ENCODE data around the gene HSP90AA1.
"Not testable (repeated sequence)": the region's sequence is repeated elsewhere in the genome, so short reads cannot be mapped to it uniquely, and the experiment has no call there.

The HSP90AA1 gene

DNA sequence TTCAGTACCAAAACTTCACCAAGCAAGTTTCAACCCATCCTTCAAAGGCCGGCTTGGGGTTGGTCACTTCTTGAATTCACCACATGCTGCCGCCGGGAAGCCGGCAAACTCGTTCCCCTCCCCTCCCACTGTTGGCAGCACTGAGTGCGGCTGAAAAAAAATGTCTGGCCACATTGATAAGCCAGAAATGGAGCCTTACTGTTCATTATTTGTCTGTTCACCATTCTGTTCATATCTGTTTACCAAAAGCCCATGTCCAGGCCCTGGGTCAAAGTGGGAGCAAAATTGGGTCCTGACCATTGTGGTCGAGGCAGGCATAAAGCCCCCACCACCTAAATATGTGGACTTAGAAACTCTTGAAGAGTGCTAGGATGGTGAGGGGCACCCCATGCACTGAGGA lies 7.3 kb upstream of the HSP90AA1 start:
- DNase-seq (ENCODE audit: low read depth), result no peak

DNA sequence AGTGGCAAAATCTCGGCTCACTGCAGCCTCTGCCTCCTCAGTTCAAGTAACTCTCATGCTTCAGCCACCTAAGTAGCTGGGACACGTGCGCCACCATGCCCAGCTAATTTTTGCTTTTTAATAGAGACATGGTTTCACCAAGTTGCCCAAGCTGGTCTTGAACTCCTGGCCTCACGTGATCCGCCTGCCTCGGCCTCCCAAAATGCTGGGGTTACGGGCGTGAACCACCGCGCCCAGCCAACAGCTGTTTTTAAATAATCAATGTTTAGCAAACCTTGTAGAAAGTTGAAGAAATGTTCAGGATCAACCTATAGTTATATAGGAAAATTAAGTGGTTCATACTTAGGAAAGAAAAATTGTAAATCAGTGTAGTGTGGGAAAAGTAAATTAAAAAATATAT lies 6.0 kb upstream of the HSP90AA1 start:
- no peak for DNase-seq (ENCODE audit: low read depth)

DNA sequence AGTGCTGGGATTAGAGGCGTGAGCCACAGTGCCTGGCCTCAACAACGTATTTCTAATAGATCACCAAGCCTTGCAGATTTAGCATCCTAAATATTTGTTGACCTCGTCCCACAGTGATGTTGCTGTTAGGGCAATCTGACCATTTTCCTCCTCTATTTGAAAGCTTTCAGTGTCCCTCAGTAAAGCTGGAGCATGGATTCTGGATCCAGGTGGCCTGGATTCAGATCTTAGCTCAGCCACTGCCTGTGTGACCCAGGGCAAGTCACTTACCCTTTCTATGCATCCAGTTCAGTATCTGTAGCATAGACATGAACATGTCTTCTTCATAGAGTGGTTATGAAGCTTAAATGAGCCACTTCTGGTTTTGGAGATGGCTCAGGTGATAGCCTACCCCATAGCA lies 3.9 kb upstream of the HSP90AA1 start:
- DNase-seq (ENCODE audit: low read depth), result no peak

DNA sequence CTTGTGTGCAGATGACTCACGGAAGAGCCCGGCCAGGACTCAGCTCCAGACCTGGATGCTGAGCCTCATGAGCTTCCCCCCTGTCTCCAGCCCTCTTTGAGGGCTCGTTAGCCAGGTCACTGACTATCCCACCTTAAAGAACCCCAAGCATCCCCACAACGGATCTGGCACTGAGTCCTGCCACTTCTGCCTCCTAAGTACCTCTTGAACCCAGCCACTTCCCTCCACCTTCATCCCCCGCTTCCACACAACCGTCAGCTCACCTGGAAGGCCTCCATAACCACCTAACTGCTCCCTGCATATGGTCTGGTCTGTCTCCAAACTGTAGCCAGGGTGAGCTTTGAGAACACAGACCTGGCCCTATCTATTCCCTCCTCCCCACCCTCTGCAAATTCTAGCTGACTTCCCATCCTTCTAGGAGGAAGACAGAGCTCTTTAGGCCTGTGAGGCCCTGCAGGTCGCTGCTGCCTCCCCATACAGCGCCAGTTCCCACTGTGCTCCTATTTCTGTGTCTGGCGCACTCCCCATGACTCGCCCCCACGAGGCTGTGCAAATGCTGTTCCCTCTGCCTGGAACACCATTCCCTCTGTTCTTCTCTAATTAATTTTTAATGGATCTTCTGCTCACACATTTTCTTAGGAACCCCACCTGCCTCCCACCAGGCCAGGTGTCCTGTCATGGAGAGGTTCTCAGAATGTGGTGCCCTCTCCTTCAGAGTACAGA lies 2.9 kb upstream of the HSP90AA1 start:
- DNase-seq (ENCODE audit: low read depth), result no peak

DNA sequence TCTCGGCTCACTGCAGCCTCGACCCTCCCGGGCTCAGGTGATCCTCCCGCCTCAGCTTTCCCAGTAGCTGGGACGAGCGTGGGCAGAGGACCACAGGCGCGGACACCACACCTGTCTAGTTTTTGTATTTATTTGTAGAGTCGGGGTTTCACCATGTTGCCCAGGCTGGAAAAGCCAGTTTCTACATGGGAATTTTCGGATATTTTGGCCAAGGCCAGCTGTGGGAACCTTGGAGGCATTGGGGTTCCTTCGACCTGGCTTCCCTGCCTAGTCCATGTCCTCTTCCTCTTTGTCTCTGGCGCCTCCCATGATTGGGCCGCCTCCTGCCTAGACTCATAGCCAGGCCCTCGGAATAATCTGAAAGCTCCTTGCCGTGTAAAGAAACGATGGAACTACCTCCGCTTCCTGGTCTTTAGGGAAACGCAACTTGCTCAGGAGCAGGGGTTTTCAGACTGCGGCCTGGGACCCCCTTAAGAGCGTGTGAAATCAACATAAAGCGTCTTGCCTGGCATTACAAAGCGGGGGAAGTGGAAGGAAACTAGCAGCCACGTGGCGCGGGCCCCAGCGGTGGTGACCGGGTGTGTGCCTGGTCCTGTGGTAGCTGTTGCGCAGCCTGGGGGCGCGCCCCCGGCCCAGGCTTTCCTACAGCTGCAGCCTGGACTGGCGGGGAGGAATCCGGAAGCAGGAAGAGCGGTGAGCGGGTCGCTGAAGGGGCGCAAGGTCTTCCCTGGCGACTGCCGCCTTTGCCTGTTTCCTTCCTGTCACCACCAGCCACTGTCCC lies 1.4 kb upstream of the HSP90AA1 start:
- DNase-seq (ENCODE audit: low read depth), result peak; percentile 16

DNA sequence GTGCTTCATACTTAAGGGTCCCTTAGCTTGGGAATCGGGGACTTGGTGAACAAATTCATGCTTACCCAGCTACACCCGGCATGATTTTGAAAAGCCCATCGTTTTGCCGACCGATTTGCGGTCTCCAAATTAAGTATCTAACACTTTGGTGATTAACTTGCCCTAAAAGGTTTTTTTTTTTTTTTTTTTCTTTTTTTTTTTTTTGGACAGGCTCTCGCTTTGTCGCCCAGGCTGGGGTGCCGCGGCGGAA lies 843 bp upstream of the HSP90AA1 start:
- no peak for DNase-seq (ENCODE audit: low read depth)

DNA sequence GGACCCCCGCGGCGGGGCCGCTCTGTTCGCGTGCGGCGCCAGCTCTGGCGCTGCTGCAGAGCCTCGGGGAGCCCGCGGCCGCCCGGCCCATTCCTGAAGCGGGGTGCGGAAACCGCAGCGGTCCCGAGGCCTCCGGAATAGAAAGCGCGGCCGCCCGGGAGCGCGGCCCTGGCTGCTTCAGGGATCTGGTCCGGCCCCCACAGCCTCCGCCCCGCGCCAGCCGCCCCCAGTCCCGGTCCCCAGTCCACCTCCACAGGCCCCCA lies 204 bp downstream of the HSP90AA1 start:
- no peak for DNase-seq (ENCODE audit: low read depth)

DNA sequence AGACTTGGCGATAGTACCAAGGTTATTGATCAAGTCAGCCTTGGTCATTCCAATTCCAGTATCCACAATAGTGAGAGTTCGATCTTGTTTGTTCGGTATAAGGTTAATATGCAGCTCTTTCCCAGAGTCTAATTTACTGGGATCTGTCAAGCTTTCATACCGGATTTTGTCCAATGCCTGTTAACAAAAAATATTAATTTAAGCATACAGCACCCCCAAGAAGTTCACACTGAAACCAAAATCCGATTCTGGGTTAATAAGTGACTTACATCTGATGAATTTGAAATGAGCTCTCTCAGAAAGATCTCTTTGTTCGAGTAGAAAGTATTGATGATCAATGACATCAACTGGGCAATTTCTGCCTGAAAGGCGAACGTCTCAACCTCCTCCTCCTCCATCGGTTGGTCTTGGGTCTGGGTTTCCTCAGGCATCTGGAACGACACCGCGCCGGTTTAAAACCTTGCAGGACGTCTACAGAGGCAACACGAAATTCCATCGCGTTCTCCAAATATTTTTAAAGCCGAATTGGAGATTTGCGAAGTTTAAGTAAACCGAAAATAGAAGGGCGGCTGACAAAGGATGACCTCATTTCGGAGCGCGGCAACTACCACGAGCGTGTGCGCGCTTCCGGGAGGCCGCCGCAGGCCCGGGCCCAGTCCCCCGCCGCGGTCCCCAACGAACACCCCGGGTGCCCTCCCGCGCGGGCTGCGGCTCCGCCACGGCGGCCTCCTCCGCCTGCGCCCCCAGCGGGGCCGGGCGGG lies 716 bp downstream of the HSP90AA1 start:
- peak; percentile 19 for DNase-seq (ENCODE audit: low read depth)

DNA sequence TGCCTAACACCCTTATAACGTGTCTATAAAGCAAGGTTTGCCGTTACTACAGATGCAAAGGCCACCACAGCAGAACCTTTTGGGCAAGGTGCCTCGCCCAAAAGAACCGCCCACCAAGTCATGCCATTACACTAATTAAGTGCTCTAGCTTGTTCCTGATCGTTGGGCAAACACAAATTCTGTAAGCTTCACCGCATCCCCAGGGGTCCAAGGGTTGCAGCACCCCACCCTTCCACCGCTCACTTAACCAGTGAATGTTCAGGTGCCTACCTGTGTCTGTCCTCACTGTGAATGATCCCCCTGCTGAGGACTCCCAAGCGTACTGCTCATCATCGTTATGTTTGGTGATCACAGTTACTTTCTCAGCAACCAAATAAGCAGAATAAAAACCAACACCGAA lies 1.4 kb downstream of the HSP90AA1 start:
- DNase-seq (ENCODE audit: low read depth), result no peak

DNA sequence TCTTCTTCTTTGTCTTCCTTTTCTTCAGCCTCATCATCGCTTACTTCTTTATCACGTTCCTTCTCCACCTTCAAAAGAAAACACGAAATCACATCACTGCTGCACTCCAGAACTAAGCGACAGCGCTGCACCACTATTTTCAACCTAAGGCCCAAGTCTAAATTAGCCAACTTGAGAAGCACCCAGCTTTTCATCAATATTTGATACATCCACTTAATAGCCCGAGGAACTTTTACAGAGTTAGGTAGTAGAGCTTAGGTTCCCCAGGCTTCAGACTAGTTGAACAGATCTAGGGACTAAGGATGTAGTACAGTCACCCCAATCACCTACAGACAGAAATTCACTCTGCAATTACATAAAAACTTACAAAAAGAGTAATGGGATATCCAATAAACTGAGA lies 1.9 kb downstream of the HSP90AA1 start:
- DNase-seq (ENCODE audit: low read depth), result no peak

DNA sequence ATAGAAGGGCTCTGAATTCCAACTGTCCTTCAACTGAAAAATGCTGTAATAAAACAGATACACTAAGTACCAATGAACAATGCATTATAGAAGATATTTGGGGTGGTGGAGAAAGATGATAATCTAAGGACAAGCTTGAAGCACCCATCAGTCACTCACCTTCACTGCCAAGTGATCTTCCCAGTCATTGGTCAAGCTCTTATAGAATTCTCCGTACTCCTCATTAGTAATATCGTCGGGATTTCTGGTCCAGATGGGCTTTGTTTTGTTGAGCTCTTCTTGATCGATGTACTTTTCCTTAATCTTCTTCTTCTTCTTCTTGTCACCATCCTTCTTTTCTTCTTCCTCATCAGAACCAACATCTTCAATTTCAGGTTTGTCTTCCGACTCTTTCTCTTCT lies 2.3 kb downstream of the HSP90AA1 start:
- DNase-seq (ENCODE audit: low read depth), result not testable (repeated sequence)

DNA sequence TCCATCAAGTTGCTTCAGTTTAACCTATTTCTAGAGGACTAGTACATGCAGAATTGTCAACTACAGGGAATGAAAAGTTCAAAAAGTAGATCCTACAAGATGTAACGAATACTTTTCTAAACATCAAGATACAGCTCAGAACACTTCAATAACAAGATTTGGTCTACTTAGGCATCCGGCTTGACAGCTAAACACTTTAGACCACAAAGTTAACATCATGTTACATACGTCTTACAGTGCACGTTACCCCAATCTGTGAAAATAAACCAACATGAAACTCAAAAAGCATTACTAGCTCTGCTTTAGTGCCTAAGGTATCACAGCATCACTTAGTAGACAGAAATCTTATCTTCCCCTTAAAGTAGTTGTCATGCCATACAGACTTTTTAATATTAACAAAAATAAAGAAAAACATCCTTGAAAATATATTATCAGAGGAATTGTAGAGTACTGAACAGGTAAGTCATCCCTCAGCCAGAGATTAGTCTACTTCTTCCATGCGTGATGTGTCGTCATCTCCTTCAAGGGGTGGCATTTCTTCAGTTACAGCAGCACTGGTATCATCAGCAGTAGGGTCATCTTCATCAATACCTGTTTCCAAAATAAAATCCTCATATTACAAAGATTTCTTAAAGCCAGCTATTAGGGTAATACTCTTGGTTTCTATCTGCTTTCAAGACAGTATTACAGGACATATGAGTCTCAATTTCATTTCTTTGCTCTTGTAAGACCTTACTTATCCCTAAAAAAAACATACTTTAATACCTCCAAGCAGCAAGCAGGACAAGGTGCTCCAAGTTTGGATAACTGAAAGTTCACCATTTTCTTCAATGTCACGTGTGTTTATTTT lies 5.4 kb downstream of the HSP90AA1 start:
- no peak for DNase-seq (ENCODE audit: low read depth)

DNA sequence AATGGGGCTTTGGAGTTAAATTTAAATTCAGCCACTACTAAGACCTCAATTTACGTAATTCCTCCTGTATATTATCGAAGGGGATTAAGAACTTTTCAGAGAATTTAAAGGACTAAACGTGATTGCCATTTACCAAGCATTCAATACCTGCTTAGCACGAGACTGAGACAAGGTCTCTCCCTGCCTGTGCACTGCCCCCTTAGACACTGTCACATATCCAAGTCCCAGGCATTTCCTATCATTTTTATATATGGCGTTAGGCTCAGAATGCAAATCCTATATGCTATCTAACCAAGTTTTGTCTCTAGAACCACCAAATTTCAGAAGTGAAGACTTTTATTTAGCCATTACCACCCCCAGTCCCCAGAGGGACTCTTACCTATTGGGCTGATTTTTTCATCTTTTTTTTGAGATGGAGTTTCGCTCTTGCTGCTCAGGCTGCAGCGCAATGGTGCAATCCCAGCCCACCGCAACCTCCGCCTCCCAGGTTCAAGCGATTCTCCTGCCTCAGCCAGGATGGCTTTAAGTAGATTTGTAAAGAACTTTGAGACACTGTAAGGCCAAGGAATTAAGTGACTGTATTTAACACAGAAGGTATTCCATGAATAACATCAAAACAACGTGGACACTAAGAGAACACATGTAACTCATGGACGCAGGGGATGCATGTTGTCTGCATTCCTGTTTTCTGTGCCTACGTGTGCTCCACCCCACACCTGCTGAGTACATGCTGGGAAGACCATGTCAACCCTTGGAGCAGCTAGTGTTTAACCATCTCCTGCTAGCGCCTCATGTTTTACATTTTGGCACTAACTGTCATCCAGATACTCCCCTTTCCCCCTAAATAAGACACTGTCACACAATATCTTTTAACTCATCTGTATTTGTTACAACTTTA lies 6.4 kb downstream of the HSP90AA1 start:
- DNase-seq (ENCODE audit: low read depth), result no peak

DNA sequence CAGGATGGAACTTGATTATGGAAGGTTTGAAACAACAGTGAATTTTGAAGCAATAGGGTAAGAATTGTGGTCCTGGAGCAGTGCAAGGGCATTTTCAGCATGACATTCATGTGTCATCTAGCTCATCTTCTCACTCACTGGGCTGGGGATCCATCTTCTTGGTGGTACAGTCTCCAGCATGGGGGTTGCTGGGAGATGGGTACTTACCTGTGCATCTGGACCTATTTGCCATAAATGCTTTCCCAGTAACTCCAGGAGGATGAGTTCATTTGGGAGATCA lies 7.2 kb downstream of the HSP90AA1 start:
- no peak for DNase-seq (ENCODE audit: low read depth)

DNA sequence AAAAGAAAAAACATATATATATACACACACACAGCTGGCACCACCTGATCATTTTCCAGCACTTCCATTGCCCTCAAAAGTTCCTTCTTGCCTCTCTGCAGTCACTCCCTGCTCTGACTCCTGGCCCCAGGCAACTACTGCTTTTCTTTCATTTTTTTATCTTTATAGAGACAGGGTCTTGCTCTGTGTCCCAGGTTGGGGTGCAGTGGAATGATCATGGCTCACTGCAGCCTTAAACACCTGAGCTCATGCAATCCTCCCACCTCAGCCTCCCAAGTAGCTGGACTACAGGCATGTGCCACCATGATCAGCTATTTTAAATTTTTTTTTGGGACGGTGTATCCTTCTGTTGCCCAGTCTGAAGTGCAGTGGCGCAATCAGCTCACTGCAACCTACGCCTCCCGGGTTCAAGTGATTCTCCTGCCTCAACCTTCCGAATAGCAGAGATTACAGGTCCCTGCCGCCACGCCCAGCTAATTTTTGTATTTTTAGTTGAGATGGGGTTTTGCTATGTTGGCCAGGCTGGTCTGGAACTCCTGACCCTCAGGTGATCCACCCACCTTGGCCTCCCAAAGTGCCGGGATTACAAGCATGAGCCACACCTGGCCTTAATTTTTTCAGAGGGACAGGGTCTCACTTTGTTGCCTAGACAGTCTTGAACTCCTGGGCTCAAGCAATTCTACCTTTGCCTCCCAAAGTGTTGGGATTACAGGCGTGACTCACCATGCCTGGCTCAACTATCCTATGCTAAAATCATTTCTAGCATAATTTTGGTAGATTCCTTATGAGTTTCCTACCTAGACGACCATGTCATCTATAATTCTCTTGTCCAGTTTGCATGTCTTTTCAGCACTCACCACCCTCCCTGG lies 7.8 kb downstream of the HSP90AA1 start:
- DNase-seq (ENCODE audit: low read depth), result no peak

DNA sequence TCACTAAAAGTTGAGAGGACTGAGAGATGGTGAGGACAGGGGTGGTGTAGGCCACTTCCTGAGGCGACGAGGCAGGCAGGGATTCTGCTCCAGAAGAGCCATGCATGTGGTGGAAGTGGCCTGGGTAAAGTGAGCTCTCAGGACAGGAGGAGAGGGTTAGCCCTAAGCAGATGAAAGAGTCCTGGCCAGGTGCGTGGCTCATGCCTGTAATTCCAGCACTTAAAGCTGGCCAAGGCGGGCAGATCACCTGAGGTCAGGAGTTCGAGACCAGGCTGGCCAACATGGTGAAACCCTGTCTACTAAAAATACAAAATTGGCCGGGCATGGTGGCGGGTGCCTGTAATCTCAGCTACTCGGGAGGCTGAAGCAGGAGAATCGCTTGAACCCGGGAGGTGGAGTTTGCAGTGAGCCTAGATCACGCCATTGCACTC lies 8.5 kb downstream of the HSP90AA1 start:
- not testable (repeated sequence) for DNase-seq (ENCODE audit: low read depth)

DNA sequence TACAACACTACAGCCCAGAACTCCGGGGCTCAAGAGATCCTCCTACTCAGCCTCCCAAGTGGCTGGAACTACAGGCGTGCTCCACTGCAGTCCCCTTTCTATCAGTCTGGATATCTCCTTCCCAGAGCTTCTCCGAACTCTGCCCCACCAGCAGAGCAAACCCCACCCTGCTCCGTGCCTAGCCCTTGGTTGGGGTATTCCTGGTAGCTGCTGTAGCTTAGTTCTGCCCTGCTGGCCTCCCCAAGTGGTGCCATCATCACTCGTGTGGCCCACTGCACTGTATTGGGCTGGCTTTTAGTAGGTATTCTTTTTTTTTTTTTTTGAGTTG lies 9.5 kb downstream of the HSP90AA1 start:
- DNase-seq (ENCODE audit: low read depth), result no peak

DNA sequence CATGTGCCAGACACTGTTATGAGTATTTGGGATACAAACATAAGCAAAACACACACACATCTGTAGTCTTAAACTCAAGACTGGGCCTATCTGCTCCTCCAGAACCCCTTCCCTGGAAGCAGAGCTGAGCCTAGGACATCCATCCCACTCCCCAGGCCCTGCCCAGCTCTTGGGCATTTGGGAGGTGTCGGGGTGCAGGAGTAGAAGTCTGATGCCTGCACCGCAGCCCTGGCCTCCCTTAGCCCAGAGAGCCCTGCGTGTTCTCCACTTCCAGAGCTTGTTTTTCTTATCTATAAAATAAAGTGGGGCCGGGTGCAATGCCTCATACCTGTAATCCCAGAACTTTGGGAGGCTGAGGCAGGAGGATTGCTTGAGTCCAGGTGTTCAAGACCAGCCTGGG lies 11.7 kb downstream of the HSP90AA1 start:
- no peak for DNase-seq (ENCODE audit: low read depth)

DNA sequence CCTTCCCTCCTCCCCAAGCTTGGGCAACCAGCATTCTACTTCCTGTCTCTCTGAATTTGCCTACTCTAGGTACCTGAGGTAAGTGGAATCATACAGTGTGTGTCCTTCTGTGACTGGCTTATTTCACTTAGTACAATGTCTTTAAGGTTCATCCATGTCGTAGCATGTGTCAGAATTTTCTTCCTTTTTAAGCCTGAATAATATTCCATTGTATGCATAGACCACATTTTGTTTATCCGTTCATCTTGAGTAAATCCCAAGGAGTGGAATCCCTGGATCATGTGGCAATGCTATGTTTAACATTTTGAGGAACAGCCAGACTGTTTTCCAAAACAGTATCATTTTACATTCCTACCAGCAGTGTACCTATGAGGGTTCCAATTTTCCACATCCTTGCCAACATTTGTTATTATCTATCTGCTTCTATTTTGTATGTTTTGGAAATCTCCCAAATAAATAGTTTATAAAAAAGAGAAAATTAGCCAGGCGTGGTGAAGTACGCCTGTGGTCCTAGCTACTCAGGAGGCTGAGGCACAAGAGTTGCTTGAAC lies 12.4 kb downstream of the HSP90AA1 start:
- DNase-seq (ENCODE audit: low read depth), result no peak

DNA sequence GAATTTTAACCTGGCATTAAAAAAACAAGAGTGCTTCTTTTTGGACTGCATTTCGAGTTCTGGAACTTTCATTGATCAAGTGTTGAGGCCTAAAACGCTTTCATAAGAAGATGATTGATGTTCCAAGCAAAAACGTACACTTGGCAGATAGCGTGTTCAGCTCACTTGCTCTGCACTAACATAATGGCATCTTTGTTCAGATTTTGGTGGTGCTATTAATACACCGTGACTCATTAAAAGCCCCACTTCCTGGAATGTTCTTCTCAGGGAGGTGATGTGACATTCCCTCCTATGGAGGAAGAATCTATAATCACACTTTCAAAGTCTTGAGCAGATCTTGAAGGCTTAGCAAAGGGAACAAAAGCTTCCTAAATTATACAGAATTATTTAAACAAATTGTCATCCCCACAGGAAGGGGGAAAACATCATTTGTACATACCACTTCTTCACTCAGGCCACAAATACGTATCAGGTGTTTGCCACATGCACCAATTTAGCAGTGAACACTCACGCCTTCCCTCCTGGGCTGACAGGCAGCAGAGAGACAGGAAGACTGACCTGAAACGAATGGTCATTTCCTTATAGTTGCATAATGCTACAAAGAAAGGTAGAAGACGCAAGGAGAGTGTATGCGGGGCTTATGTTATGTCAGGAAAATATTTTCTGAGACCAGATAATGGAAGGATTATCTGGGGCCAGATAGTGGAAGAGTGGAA lies 15.4 kb downstream of the HSP90AA1 start:
- no peak for DNase-seq (ENCODE audit: low read depth)

Data from stimulated activated CD8-positive, alpha-beta memory T cell treated with anti-CD3 and anti-CD28 coated beads, Interleukin-15, amount 100 ng/mL, for 1 hour (primary cell).